GM10847 (cell line): ENCODE measurements around the gene ZNF526.
A peak's percentile ranks its signal among the peaks of the same experiment; 100 is the strongest.

Experiments
- POLR2A ChIP-seq: IDR thresholded peaks from 2 replicates; pipeline ENCODE4 v1.6.1; 2011; ENCODE audit not compliant: insufficient read length; ENCODE audit errors: extremely low read depth

The ZNF526 gene, protein sequence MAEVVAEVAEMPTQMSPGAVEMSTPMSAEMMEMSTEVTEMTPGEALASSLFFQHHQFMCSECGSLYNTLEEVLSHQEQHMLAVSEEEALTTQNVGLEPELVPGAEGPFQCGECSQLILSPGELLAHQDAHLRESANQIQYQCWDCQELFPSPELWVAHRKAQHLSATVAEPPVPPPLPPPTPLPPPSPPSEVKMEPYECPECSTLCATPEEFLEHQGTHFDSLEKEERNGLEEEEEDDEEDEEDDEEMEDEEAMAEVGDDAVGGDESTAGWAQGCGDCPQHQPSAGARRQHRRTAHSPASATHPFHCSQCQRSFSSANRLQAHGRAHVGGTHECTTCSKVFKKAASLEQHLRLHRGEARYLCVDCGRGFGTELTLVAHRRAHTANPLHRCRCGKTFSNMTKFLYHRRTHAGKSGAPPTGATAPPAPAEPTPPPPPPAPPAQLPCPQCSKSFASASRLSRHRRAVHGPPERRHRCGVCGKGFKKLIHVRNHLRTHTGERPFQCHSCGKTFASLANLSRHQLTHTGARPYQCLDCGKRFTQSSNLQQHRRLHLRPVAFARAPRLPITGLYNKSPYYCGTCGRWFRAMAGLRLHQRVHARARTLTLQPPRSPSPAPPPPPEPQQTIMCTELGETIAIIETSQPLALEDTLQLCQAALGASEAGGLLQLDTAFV

DNA sequence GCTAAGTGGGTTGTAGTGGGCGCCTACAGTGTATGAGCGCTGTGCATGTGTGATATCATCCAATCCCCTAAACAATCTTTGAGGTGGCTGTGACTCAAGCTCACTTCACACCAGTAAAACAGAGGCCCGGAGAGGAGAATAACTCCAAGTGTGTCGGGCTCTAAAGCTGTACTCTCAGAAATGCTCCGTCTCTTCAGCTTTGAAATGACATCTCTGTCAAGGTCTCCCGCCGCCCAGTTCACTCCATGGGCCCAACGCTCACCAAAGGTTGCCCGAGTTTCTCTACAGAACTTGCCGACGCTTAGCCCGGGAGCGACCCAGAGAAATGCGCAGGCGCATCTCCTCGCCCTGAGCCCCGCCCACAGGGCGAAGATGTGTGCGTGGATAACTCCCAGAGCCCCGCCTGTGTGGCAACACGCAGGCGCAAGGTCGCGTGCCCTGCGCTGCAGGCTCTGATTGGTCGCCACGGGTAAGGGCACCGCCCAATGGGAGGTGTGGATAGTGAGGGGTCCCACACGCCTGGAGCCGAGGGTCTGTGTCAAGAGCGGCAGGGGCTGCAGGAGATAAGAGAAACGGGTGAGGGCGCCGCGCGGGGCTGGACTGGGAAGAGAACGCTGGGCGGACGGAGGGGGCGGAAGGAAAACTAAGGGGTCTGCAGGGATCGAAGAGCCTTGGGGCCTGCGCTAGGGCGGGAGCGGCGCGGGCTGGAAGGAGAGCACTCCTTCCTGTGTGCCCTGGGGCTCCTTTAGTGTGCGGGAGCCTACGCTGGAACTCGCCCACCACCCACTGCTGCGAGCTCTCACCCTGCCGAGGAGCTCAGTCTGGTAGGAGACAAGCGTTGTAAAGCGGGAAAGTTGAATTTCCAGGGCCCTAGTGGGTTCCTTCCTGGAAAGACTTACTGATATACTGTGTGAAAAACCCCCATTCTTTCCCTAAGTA lies at the start of gene ZNF526:
Gene ZNF526 (plus strand): TSS at position 501 of the 939 bp plus-strand sequence. CDS start 4,092 bp downstream, outside the sequence.
- peak; percentile 83 for TF ChIP-seq POLR2A

DNA sequence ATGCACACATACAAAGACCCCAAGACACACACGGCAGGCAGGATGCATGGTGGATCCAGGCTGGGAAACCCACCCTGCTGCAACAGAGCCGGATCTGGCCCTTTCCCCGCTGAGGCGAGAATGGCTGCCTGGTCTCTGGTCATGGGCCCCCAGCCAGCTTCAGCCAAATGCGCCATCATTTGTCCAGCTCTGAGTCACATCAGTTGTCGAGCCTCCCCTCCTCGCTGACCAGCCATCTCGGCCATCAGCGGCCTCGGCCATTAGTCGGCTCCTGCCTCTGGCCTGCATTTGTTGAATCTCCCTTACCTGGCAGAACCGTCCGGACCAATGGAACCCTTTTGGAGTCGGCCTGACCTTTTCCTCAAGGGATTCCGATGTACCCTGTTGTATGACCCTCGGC lies 49.4 kb upstream of the ZNF526 start:
- no peak for TF ChIP-seq POLR2A

DNA sequence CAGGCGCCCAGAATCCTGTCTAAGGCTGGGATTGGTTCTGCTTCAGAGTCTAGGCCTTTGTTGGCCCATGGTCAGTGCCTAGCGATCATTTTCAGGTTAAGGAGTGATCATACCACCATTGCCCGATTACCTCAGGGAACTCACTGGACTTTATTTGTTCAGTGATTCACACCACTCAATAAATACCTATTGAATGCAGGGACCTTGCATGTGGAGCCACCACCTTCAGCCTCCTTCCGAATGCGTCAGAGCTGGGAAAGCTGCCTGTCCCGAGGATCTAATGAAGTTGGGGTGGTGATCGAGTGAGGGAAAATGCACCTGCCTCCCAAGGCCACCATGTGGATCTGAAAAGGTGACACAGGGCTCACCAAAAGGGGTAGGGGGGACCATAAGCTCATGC lies 47.9 kb upstream of the ZNF526 start:
- TF ChIP-seq POLR2A = no peak

DNA sequence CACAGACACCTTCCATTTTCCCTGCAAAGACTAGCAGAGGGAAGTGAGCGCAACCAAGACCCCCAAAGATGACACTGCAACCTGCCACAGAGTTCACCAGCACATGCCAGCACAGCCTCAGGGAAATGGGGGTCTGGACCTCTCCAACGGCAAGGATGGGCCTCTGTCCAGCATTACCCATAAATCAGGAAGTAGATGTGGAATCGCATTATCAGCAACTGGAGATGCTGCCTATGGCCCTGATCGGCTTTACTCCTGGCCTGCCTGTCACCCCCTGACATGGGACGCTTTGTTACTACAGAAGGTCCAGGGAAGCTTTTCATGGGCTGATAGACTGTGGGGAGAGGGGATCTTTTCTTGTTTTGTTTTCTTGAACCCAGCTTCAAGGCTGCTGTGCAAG lies 46.4 kb upstream of the ZNF526 start:
- no peak for TF ChIP-seq POLR2A

DNA sequence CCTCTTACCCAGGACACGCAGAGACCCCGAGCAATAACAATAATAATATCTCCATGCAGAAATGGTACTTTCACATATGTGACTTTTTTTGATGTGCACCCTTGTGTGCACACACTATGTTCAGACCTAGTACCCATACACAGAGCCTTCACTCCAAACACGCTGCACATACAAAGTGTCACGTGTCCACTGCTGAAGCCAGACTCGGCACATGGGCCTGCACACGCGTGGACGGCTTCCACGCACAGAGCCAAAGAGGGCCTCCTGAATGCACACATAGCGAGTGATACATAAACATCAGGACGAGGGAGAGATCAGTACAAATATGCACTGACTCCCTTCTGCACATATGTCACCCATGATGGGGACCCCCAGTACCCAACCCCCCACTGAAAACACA lies 45.9 kb upstream of the ZNF526 start:
- TF ChIP-seq POLR2A = no peak

DNA sequence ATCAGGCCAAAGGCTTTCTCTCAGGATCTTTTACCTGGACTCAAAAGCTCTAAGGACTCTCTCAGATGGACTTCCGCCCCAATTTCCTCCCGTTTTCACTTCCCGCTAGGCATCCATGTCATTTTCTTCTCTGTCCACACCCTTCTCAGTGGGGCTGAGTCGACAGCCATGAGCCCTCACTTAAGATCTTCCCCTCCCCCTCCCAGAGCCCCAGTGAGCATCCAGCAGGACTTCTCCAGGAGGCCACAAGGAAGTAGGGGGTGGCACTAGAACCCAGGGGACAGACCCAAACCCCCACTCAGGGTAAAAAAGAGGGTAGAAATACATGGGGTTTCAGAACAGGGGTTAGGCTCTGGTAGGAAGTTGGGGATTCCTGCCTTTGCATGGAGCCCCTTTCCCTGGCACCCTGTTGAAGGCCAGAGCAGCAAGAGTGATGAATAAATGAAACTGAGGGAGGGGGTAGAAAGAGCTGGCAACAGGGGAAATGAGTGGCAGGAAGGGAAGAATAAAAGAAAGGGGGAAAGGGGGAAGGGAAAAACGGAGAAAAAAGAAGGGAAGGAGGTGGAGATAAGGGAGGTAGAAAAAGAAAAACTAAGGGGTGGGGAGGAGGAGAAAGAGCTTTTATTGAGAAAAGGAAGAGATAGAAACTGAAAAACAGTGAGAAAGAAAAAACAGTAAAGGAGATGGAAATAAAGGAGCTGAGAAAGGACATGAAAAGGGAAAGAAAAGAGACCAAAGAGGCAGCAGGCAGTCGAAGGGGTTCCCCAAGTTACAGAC lies 45.0 kb upstream of the ZNF526 start:
- TF ChIP-seq POLR2A = no peak

DNA sequence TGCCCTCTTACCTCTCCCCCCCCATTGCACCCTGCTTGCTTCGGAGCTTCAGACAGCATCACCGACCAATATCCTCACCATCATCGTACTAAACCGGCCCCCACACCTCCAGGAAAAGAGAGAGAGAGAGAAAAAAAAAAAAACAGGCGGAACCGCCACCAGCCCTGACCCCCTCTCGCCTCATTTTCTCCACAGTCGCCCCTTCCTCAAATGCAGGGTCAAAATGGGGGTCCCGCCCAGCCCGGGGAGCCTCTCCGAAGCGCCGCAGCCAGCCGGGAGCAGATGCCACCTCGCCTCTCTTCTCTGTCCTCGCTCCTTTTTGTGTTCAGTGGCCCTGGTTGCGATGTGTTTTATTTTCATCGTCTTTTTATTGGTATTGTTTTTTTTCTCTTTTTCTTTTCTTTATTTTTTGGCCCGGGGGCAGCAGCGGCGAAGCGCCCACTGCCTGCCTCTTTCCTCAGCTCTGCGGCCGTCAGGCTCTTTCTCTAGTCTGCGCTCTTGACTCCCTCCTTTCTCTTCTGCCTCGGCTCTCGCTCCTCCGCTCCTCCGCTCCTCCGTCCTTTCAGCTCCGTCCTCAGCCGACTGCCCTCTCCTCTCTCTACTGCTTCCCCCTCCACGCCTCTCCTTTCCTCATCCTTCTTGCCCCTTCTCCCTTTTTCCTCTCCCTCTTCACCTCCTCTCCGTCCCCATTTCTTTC lies 44.0 kb upstream of the ZNF526 start:
- no peak for TF ChIP-seq POLR2A

DNA sequence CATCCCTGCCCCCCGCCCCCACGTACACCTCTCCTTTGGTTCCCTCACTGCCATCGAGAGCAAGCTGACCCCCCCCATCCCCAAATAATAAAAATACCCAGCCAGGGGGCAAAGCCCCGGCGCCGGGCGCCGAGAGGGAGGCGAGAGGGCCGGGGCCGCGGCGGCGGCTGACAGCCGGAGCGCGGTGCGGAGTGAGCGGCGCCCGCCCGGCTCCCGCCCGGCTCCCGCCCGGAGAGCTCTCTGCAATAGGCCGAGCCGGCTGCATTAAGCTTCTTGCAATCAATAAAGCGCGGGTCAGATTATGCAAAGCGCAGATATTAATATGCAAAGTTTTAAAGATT lies 43.5 kb upstream of the ZNF526 start:
- TF ChIP-seq POLR2A = no peak

DNA sequence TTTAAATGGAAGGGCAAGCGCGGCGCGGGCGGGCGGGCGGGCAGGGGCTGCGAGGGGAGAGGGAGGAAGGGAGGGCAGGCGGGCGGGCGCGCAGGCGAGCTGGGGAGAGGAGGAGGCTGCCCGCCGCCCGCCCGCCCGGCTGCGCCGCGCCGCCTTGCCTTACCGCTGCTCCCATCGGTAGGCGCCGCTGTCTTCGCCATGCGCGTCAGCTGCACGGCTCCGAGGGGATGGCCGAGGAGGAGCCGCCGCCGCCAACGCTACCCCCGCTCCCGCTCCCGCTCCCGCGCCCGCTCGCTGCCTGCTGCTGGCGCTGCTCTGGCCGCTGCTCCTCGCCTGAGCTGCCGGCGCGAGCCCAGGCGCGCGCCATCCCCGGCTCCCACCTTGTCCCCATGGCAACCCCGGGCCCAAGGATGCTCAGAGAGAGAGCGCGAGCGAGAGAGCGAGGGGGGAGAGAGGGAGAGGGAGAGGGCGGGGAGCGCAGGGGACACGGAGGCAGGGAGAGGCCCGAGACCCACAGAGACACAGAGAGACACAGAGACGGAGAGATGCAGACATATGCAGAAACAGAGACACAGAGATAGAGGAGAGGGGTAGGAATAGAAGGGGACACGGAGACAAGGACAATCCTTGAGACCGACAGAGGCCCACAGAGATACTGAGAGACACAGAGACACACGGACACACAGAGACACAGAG lies 43.0 kb upstream of the ZNF526 start:
- no peak for TF ChIP-seq POLR2A

DNA sequence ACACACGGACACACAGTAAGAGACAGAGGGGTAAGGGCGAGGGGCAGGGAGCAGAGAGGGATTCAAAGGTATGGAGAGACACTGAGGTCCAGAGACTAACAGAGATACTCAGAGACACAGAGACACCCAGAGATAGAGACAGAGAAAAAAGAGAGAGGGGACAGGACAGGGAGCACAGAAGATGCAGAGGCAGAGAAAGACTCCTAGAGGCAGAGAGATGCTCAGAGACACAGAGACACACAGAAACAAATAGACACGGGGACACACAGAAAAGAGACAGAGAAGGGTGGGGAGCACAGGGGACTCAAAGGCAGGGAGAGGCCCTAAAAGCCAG lies 42.5 kb upstream of the ZNF526 start:
- TF ChIP-seq POLR2A = no peak

DNA sequence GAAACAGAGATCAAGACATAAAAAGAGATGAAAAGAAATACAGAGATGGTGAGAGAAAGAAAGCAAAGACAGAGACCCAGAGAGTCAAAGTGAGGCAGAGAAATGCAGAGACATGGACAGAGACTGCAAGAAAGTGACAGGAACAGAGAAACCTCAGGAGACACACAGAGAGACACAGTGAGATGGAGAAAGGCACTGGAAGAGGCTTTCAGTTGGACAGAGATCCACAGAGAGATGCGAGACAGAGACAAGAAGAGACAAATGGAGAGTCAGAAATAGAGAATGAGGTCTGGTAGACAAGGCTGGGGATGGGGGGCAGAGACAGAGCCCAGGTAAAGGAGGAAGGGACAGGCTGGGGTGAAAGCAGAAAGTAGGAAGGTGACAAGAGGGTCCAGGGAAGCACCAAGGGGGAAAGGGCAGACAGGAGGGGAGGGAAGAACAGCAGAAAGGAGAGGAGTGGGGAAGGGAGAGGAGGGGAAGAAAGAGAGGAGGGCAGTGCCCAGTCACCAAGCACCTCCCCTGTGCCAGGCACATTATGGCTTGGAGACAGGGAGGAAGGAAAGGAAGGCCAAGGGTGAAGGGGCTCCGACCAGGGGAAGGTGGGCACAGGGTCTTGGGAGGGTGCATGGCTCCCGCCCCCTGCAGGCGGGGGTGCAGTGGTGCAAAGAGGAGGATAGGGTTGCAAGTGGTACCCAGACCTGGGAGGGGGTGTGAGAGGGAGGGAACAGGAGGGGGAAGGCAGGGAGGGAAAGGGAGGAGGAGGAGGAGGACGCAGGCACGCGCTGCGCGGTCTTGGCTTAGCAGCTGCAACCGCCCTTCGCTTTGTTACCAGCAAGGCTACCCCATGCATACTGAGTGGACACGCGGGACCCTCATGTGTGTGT lies 41.1 kb upstream of the ZNF526 start:
- TF ChIP-seq POLR2A = no peak

DNA sequence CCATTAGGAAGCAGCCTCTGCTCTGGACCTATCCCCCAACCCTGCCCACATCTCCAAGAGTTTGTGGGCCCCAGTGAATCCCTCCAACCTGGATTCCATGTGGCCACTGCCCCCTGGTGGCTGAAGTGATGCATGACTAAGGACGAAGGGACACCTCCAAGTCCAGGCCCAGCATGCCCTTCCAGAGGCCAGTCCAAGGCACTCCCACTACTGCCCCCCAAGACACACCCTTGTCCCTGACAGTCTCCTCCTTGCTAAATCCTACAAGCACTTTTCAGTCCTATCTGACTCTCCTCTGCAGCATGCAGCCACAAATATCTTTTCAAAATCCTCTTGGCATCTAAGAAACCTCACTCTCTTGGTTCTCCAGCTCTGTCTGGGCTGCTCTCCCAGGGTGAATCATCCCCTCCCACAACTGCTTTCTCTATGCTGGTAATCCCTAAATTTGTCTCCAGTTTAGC lies 35.7 kb upstream of the ZNF526 start:
- no peak for TF ChIP-seq POLR2A

DNA sequence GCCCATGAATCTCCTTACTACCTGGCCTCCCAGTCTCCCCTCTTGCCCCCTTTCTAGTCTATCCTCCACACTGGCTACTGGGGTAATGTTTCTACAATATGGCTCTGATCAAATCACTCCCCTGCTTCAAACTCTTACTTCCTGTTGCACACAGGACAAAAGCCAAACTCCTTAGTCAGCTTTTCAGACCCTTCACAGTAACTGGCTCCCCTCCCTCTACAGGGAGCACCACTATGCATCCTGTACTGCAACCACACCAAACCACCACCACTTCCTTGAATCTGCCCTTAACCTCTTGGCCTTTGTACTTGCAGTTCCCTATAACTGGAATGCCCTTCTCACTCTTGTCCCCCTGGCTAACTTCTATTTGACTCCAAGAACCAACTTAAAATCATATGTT lies 34.8 kb upstream of the ZNF526 start:
- TF ChIP-seq POLR2A = no peak
